WTC11 (cell line): ENCODE data around the gene ARRDC3. TPM values are rescaled to one million over a fixed set of nuclear protein-coding genes. Genes with fewer than 3 reads are reported as not detected.

Experiments used
- ATF2 ChIP-seq: sonication (generic); formaldehyde crosslinking; IDR thresholded peaks from 2 replicates; pipeline ENCODE4 v1.8.1; 2022; ENCODE audit warnings: low read depth, missing genetic modification reagents, borderline replicate concordance
- CREM ChIP-seq: sonication (generic); formaldehyde crosslinking; IDR thresholded peaks from 2 replicates; pipeline ENCODE4 v1.8.1; 2022; ENCODE audit warnings: mild to moderate bottlenecking, missing genetic modification reagents, moderate library complexity
- E2F5 ChIP-seq: sonication (generic); formaldehyde crosslinking; IDR thresholded peaks from 2 replicates; pipeline ENCODE4 v1.8.1; 2022; ENCODE audit warnings: mild to moderate bottlenecking, moderate library complexity, missing genetic modification reagents
- ELF4 ChIP-seq: sonication (generic); formaldehyde crosslinking; IDR thresholded peaks from 2 replicates; pipeline ENCODE4 v1.8.1; 2022; ENCODE audit warnings: low read depth, mild to moderate bottlenecking, moderate library complexity, missing genetic modification reagents
- ETV6 ChIP-seq: sonication (generic); formaldehyde crosslinking; IDR thresholded peaks from 2 replicates; pipeline ENCODE4 v1.8.1; 2022; ENCODE audit warnings: mild to moderate bottlenecking, missing genetic modification reagents
- FOXK1 ChIP-seq: sonication (generic); formaldehyde crosslinking; IDR thresholded peaks from 2 replicates; pipeline ENCODE4 v1.8.0; 2022; ENCODE audit warnings: mild to moderate bottlenecking, moderate library complexity, missing genetic modification reagents
- FOXP1 ChIP-seq: sonication (generic); formaldehyde crosslinking; IDR thresholded peaks from 2 replicates; pipeline ENCODE4 v1.8.0; 2022; ENCODE audit warnings: missing genetic modification reagents, mild to moderate bottlenecking, moderate library complexity, borderline replicate concordance
- FOXP4 ChIP-seq: sonication (generic); formaldehyde crosslinking; IDR thresholded peaks from 2 replicates; pipeline ENCODE4 v1.8.0; 2022; ENCODE audit warnings: mild to moderate bottlenecking, missing genetic modification reagents
- GABPB1 ChIP-seq: sonication (generic); formaldehyde crosslinking; IDR thresholded peaks from 2 replicates; pipeline ENCODE4 v1.8.1; 2023; ENCODE audit warnings: mild to moderate bottlenecking, missing genetic modification reagents
- GTF2I ChIP-seq: fragments of 250-450 bp; sonication (Bioruptor Pico); conservative IDR thresholded peaks from 2 replicates; pipeline ENCODE4 v1.4.0; 2021; ENCODE audit warnings: mild to moderate bottlenecking
- JUN ChIP-seq: sonication (generic); formaldehyde crosslinking; IDR thresholded peaks from 2 replicates; pipeline ENCODE4 v1.8.0; 2023; ENCODE audit warnings: mild to moderate bottlenecking, missing genetic modification reagents
- KAT7 ChIP-seq: sonication (generic); formaldehyde crosslinking; IDR thresholded peaks from 2 replicates; pipeline ENCODE4 v1.8.1; 2023; ENCODE audit warnings: missing genetic modification reagents, mild to moderate bottlenecking, borderline replicate concordance
- MAX ChIP-seq: sonication (generic); formaldehyde crosslinking; IDR thresholded peaks from 2 replicates; pipeline ENCODE4 v1.8.0; 2022; ENCODE audit warnings: mild to moderate bottlenecking, missing genetic modification reagents
- NFATC4 ChIP-seq: fragments of 250-450 bp; sonication (Bioruptor Pico); IDR thresholded peaks from 2 replicates; pipeline ENCODE4 v1.9.0; 2021; ENCODE audit warnings: mild to moderate bottlenecking
- NR2C2 ChIP-seq: sonication (generic); formaldehyde crosslinking; IDR thresholded peaks from 2 replicates; pipeline ENCODE4 v1.8.0; 2022; ENCODE audit warnings: mild to moderate bottlenecking, missing genetic modification reagents
- NR3C1 ChIP-seq: sonication (generic); formaldehyde crosslinking; conservative IDR thresholded peaks from 2 replicates; pipeline ENCODE4 v1.8.1; 2023; ENCODE audit warnings: low read depth, mild to moderate bottlenecking, missing genetic modification reagents
- RORB ChIP-seq: fragments of 250-450 bp; sonication (Bioruptor Pico); IDR thresholded peaks from 2 replicates; pipeline ENCODE4 v1.9.0; 2021; ENCODE audit warnings: mild to moderate bottlenecking
- TEAD1 ChIP-seq: sonication (generic); formaldehyde crosslinking; IDR thresholded peaks from 2 replicates; pipeline ENCODE4 v1.8.0; 2022; ENCODE audit warnings: mild to moderate bottlenecking, missing genetic modification reagents
- TP53 ChIP-seq: sonication (generic); formaldehyde crosslinking; IDR thresholded peaks from 2 replicates; pipeline ENCODE4 v1.8.1; 2023; ENCODE audit warnings: mild to moderate bottlenecking, missing genetic modification reagents
- ZMAT4 ChIP-seq: fragments of 250-450 bp; sonication (Bioruptor Pico); IDR thresholded peaks from 2 replicates; pipeline ENCODE4 v1.9.0; 2021; ENCODE audit warnings: mild to moderate bottlenecking
- ZNF423 ChIP-seq: fragments of 250-450 bp; sonication (Bioruptor Pico); IDR thresholded peaks from 2 replicates; pipeline ENCODE4 v2.1.2; 2022; ENCODE audit warnings: mild to moderate bottlenecking, moderate library complexity
- ZNF425 ChIP-seq: fragments of 250-450 bp; sonication (Bioruptor Pico); conservative IDR thresholded peaks from 2 replicates; pipeline ENCODE4 v1.9.0; 2021; ENCODE audit warnings: mild to moderate bottlenecking
- ZNF532 ChIP-seq: fragments of 250-450 bp; sonication (Bioruptor Pico); IDR thresholded peaks from 2 replicates; pipeline ENCODE4 v1.9.0; 2021; ENCODE audit warnings: mild to moderate bottlenecking, borderline replicate concordance
- ZSCAN18 ChIP-seq: fragments of 250-450 bp; sonication (Bioruptor Pico); IDR thresholded peaks from 2 replicates; pipeline ENCODE4 v2.1.2; 2022; ENCODE audit warnings: mild to moderate bottlenecking, moderate library complexity
- total RNA-seq: library from RNA; stranded (reverse); gene quantifications from 3 replicates; pipeline ENCODE4 v1.2.3, GENCODE V29; 2021

ARRDC3 gene
- total RNA-seq, 1 experiment from 2014 or later: 10.3 TPM

GRCh38 chr5:91383027-91383955 lies at the start of gene ARRDC3 (continued):
- TF ChIP-seq FOXP4 (CRISPR knock-in tag) (peak; percentile 42; the same call in 1 of the 2 replicates), ETV6 (peak; percentile 68; the same call in 1 of the 2 replicates), NFATC4 (CRISPR knock-in tag) (peak; percentile 63; the same call in 1 of the 2 replicates), ZNF425 (no peak), ZNF423 (no peak), GTF2I (0 out of 2 replicates have a peak, but pooled peaks have one; percentile 47), E2F5 (peak; percentile 83; the same call in 1 of the 2 replicates), NR3C1 (CRISPR knock-in tag) (no peak), ZMAT4 (no peak), KAT7 (CRISPR knock-in tag) (0 out of 2 replicates have a peak, but pooled peaks have one; percentile 16), GABPB1 (CRISPR knock-in tag) (0 out of 2 replicates have a peak, but pooled peaks have one; percentile 18), MAX (CRISPR knock-in tag) (no peak; the same call in 1 of the 2 replicates), FOXK1 (CRISPR knock-in tag) (peak; percentile 68; the same call in 1 of the 2 replicates), ELF4 (CRISPR knock-in tag) (no peak), TP53 (CRISPR knock-in tag) (no peak; the same call in 1 of the 2 replicates), FOXP1 (peak; percentile 79; the same call in 1 of the 2 replicates), CREM (CRISPR knock-in tag) (peak; percentile 82), ZNF532 (CRISPR knock-in tag) (no peak), ZSCAN18 (CRISPR knock-in tag) (no peak), TEAD1 (no peak), RORB (no peak), NR2C2 (no peak), JUN (no peak), ATF2 (CRISPR knock-in tag) (no peak)
